NK-92 (cell line): ENCODE results near the gene ALK.

Experiments
- DNase-seq: peaks from one replicate; lab custom pipeline; 2025; ENCODE audit not compliant: unreplicated experiment; lab: John Stamatoyannopoulos, UW

ALK gene

GRCh38 chr2:29910465-29910864 is 10.9 kb downstream of the ALK start:
- no peak for DNase-seq

- no peak for DNase-seq
These were observed 19.0 kb downstream of the ALK start for GRCh38 chr2:29902356-29902755.

DNA sequence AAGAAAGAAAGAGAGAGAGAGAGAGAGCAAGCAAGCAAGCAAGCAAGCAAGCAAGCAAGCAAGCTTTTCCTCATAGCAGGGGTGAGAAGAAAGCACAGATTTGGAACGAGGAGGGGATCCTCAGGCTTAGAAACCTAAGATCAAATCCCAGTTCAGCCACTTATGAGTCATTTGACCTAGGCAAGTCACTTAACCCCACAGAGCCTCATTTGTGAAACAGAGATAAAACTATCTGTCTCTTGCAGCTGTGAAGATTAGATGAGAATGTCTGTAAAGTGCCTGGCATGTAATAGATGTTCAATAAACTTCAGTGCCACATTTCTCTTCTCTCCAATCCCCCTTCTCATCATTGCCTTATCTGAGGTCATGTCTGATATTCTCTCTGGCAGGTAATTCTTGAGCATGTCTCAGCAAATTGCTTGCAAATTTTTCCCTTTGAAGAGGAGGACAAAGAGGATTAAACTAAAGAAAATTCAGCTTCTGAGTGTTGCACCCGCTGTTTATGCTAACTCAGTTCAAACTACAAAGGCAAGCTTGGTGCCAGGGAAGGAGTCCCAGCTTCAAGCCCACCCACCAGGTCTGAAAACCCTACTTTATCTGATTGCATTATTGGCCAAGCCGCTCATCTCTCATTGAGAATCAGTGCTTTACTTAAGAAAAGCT is 20.3 kb downstream of the ALK start:
- no peak for DNase-seq

DNA sequence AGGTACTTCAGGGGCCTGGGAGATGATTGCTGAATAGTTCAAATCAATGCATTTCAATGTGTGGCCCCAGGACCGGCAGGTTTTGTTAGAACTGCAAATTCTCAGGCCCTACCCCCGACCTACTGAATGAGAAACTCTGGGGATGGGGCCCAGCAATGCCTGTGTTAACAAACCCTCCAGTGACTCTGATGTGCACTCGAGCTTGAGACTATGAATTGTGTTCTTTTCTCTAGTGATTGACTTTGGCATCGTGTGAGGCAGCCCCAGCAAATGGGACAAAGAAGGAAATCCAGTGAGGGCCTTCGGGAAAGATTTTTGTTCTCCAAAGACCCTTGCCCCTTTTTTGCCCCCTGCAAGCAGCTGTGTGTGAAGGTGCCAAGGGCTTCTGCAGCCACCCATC is 22.4 kb downstream of the ALK start:
- no peak for DNase-seq

GRCh38 chr2:29894822-29895614 is 26.4 kb downstream of the ALK start:
- no peak for DNase-seq

GRCh38 chr2:29892585-29893259 is 28.7 kb downstream of the ALK start:
- DNase-seq: no peak

DNA sequence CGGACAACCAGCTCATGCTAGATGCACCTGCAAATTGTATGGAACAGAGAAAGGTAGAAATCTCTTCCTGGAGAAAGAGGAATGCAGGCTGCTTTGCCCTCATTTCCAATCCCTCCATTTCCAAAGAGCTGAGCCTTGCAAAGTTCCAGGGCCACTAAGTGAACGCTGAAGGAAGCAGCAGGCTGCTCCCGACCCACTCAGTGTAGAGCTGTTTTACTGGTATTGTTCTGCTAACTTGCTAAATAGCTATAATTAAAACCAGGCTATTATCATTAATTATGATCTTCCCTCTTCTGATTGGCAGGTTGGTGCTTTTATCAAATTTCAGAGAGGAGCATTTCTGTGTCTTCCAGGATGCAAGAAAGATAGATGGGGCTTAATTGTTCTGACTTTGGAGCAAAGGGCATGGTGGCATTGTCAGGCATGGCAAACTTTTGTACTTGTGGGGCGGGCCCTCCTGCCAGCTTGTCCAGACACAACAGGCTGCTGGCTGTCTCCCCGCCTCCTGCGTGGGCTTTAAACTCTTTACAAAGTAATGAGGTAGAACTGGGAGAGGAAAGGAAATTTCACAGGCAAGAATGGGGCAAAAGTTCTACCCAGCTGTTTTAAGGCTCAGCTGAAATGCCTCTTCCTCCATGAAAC is 40.2 kb downstream of the ALK start:
- no peak for DNase-seq

GRCh38 chr2:29880084-29880483 is 41.3 kb downstream of the ALK start:
- DNase-seq: no peak

DNA sequence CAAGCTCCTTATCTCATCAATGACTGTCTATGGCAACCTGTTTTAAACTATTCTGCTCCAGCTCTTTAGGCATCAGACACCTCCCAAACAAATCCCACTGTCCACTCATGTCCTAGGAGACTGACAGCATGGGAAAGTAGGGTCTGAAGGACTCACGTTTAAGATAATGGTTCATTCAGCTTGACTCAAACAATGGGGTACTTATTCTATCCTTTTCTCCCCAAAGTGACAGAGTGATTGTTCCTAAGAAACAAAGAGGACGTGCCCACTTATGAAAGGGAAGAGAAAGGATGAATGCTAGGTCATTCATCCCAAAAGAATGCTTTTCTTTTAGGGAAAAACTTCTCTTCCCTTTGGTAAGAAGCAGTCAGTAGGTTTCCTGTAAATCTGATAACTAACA is 41.9 kb downstream of the ALK start:
- DNase-seq: no peak

GRCh38 chr2:29878898-29879297 is 42.5 kb downstream of the ALK start:
- no peak for DNase-seq

DNA sequence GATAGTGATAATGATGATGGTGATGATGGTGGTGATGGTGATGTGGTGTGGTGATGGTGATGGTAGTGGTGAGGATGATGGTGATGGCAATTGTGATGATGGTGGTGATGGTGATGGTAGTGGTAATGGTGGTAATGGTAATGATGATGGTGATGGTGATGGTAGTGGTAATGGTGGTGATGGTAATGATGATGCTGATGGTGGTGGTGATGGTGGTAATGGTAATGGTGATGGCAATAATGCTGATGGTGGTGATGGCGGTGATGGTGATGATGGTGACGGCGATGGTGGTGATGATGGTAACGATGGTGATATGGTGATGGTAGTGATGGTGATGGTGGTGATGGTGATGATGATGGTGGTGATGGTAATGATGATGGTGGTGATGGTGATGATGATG is 45.0 kb downstream of the ALK start:
- no peak for DNase-seq

DNA sequence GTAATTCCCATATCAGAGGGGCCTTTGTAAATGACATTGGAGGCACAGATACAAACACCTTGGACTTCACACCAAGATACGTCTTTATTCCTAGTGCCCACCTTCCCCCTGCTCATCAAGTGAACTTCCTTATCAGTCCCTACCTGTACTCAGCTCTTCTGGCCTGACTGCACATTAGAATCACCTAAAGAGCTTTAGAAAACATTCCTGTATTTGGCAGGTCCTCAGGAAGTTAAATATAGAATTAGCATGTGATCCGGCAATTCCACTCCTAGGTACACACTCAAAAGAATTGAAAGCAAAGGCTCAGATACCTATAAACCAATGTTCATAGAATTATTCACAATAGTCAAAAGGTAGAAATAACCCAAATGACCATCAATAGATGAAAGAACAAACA is 46.6 kb downstream of the ALK start:
- no peak for DNase-seq

DNA sequence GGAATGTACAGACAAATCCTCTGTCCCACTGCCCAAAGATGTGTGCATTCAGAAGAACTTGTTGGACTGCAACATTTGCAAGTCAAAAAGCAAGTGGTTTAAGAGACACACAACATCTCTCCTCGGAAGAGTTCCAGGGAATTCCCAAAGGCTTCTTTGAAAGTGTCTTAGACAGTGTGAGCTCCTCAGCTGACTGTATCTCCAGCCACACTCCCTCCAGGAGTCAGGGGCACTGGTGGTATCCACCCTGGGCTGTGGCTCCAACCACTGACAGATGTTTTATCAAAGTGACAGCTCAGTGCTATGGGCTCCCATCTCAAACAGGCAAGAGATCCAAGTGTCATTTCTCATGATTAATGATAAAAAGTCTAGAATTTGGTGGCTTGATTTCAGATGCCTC is 48.5 kb downstream of the ALK start:
- DNase-seq: no peak

DNA sequence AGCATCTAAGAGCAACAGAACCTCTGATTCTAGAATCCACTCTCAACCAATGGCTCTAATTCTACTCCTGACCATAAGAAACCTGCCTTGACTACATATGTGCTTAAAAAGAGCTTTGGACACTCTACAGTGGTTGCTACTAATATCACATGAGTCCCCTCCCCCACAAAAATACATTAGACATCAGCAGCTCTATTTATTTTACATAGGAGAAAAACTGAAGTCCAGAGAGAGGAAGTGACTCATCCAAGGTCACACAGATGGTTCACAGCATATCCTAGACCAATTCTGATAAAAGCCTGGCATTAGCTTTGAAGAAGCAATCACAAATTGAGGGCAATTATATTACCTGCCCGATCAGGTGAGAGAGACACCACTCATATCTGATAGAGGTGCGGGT is 49.8 kb downstream of the ALK start:
- DNase-seq: no peak

DNA sequence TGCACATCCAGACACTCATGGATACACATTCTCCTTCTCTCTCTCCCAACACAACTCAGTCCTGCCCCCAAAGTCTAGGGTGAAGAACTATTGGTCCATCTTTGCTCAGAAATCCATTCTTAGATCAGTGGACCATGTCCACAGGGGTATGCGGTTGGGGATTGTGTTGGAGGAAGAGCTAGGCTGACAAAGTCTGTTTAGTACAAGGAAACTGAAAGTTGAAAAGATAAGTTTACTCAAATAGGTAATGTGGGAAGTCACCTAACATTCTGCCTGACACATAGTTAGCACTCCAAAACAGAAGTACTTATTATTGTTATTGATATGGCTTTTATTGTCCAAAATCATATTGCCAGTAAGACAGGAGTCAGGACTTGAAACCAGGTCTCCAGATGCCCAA is 55.9 kb downstream of the ALK start:
- no peak for DNase-seq

DNA sequence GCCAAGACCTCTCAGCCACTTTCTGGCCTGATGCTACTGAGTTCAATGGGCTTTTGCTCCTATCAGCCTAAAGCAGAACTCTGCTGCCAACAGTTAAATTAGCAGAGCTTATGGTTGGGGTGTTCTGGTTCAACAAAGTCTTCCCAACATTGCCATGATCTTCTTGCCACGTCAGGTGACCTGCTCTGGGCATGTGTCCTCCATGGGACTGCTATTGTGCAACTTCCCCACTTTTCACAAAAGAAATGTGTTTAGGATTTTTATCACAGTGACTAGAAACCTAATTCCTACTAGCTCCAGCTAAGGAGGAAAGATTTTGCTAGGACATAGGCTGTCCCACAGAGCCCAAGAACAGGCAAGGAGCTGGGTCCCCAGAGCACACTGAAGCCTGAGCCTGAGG is 56.4 kb downstream of the ALK start:
- no peak for DNase-seq

GRCh38 chr2:29855924-29856639 is 65.3 kb downstream of the ALK start:
- no peak for DNase-seq

DNA sequence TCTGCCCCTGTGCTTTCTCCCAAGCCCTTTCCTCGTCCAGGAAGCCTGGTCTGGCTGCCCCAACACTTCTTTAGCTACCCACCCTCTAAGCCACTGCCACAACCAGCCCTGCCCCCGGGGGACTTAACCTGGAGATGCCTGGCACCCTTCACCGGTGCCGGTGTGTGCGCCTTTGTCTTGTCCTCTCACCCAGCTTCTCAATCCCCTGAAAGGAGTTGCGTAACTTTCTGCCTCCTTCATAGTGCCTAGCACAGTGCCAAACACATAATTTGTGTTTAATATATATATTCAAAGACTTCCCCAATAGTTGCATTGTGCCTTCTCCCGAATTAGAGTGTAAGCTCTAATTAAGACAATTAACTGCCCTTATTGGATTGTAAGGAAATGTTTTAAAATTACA is 70.6 kb downstream of the ALK start:
- DNase-seq: no peak

- no peak for DNase-seq
These were observed 72.6 kb downstream of the ALK start for GRCh38 chr2:29848566-29849310.

DNA sequence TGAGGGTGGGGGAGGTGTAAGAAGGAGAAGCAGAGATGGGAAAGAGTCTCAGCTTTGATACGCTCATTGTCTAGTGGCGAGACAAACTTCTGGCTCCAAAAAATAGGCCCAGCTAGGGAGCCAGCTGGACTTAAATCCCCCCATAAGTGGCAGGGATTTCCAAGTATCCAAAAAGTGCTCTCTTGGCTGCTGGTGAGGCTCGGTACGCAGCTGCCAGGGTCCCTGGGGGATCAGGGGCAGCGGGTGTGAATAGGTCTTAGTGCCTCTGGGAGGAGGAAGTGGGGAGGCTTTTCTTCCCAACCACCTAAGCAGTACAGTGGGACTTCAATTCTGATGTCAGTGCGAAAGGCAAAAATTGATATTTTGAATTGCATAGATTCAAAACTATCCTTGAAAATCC is 73.5 kb downstream of the ALK start:
- DNase-seq: no peak
